Brain pericyte (primary cell): ENCODE results near the gene SLC2A13.
"Not testable (repeated sequence)": the region's sequence is repeated elsewhere in the genome, so short reads cannot be mapped to it uniquely, and the experiment has no call there.

ENCODE experiments used
- DNase-seq: peaks from one replicate; pipeline ENCODE4 v3.0.0-alpha.2; 2012; ENCODE audit warnings: low read depth, low spot score

SLC2A13 gene

DNA sequence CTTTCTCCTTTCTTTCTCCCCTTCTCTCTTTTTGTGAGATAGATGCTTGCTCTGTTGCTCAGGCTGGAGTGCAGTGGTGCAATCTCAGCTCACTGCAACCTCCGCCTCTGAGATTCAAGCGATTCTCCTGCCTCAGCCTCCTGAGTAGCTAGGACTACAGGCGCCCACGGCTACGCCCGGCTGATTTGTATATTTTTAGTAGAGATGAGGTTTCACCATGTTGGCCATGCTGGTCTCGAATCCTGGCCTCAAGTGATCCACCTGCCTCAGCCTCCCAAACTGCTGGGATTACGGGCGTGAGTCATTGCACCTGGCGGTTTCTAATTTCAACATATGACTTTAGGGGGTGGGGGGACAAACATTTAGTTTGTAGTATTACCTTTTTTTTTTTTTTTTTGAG, 293.4 kb downstream of the SLC2A13 start:
- DNase-seq = not testable (repeated sequence)

DNA sequence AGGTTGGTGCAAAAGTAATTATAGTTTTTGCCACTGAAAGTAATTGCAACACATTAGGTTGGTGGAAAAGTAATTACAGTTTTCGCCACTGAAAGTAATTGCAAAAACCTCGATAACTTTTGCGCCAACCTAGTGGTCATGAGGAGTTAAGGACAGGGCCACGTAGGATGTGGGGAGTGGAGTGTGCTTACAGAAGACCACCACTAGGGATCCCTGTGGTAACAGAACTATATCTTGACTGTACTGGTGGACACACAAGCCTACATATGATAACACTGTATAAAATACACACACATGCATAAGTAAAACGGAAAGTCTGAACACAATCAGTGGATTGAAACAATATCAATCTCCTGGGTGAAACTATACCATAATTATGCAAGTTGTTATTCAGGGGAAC, 298.8 kb downstream of the SLC2A13 start:
- DNase-seq = no peak

- DNase-seq = no peak
Observed at GRCh38 chr12:39805651-39806050, 300.2 kb downstream of the SLC2A13 start.

GRCh38 chr12:39804898-39805297, 301.0 kb downstream of the SLC2A13 start:
- no peak for DNase-seq

DNA sequence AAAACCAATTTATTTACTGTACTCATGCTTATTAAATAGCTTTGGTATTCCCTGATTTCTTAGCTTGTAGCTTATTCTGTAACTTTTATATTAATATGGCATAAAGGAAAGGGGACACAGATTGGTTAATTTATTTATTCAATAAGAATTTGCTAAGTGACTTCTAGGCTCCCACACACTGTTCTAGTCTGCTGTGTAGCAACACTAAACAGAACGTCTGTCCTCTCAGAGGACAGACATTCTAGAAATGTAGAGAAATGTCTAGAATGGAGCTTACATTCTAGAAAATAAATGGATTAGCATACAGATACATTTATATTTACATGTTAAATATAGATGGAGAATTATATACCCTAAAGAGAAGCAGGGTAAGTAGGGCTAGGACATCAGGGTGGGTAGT, 301.4 kb downstream of the SLC2A13 start:
- DNase-seq = no peak

- DNase-seq = no peak
Observed at GRCh38 chr12:39803151-39803550, 302.7 kb downstream of the SLC2A13 start.

GRCh38 chr12:39798977-39799376, 306.9 kb downstream of the SLC2A13 start:
- no peak for DNase-seq

DNA sequence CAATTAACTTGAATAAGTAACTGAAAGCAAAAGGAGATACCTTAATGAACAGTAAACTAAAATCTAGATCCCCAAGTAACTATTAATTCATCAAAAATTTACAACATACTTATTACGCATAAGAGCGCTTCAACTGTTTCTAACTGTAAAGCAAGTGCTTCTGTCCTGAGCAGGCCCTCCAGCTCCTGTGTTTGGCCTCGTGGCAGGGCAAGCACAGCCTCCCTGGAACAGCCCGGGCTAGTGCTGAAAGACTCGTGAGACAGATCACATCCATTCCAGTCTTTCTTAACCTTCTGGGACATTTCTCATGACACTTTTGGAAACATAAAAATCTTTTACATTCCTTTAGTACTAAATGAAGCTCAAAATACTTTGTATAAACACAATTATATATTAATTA, 307.5 kb downstream of the SLC2A13 start:
- no peak for DNase-seq

GRCh38 chr12:39795481-39795880, 310.4 kb downstream of the SLC2A13 start:
- no peak for DNase-seq

- DNase-seq = no peak
Observed at GRCh38 chr12:39792938-39793337, 312.9 kb downstream of the SLC2A13 start.

DNA sequence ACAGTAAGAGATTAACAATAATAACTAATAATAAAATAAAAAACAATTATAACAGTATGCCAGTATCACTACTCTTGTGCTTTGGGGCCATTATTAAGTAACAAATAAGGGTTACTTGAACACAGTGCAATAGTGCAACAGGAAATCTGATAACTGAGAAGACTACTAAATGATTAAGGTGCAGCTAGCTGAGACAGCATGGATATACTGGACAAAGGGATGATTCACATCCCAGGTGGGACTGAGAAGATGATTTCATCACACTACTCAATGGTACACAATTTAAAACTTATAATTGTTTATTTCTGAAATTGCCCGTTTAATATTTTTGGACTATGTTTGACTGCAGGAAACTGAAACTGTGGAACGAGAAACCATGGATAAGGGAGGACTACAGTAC, 317.6 kb downstream of the SLC2A13 start:
- DNase-seq = no peak

GRCh38 chr12:39785814-39786213, 320.1 kb downstream of the SLC2A13 start:
- not testable (repeated sequence) for DNase-seq

- no peak for DNase-seq
Observed at GRCh38 chr12:39782026-39782545, 323.8 kb downstream of the SLC2A13 start.

DNA sequence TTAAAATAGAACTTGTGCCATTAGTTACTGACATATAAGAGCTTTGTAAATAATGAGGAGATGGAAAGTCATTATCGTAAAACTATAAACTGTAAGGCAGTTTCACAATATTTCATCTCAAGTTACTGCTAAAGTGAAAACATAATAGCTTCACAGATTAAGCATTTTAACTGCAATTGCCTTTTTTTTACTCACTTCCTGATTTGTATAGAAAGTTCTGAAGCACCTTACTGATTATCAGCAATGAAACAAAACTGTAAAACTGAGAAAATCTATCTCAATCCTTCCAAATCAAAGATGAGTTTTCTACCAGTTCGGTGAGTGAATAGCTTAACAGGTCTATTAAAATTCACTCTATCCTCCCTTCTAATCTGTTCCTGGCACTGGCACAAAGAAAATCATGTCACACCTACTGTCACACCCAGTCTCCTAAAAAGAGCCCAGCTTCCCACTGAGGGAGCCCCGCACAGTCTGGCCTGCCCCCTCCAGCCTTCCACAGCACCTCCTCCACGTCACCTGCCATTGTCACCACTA, 324.9 kb downstream of the SLC2A13 start:
- no peak for DNase-seq

DNA sequence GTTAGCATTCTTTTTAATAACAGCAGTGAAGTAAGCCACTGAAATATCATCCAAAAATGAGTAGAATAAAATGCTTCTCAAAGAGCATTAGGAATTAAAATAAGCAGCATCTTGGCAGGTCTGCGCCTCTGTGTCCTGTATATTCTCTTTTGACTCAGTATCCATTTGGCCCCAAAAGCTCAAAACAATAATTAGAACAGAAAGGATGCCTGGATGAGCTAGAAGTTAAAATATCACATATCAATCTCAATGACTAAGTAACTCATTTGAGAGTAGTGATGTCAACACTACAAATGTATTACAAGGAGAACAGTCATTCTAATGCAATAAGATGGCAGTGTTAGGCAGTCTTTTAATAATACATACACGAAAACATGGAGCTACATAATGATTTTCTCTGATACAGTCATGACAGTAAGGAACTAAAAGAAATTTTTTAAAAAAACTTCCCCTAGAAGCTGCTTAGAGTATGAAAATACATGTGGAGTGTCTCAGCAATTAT, 325.4 kb downstream of the SLC2A13 start:
- DNase-seq = no peak

DNA sequence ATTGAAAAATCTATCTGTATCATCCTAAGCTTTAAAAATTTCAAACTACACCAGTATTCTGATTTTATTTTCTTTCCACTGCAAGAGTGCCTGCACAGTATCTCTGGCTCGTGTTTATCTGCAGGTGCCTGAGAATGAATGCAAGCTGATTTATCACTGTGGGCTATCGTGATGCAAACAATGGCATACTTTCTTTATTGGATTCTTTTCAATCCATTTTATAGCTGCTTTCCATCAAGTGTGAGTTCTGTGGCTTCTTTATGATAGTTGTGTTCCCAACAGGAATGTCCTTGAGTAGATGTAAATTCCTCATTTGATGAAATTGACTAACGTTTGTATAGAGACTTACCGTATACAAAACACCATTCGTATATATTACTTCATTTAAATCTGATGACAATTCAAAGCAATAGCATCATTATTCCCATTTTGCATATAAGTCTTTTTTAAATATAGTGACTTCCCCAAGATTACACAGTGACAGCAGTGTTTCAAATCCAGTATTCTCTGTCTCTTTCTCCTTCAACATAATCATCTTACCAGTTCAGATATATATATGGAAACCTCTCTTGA, 326.0 kb downstream of the SLC2A13 start:
- DNase-seq = no peak

DNA sequence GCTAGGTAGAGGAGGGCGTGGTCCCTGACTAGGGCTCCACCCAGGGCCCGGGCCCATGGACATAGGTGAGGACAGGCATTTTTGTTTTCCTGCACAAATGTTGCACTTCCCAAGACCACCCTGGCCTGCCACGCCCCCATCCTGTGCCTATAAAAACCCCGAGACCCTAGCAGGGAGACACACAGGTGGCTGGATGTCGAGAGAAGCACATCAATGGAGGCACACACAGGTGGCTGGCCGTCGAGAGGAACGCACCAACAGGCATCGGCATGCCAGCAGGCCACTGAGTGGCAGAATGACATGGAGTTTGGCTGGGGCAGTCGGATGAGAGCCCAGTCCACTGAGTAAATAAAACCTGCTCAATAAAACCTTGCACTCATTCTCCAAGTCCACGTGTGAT, 328.4 kb downstream of the SLC2A13 start:
- no peak for DNase-seq

- no peak for DNase-seq
Observed at GRCh38 chr12:39773266-39773665, 332.6 kb downstream of the SLC2A13 start.

DNA sequence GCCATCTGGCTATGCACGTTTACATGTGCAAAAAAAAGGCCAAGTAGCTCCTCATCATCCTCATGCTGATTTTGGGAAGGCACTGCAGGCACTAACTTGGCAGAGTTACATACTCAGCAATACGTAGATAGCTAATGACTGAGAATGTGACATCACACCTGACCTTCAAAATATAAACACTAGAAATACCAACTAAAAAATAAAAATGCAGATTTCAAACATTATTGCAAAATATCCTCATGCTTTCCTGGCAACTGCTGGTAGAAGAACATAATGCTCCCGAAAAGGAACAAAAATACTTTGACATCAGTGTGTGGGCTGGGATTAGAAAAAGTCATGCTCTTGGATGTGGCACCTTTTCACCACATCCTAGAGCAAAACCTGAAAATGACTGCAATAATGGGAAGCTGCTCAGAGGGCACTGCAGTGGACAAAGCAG, 333.0 kb downstream of the SLC2A13 start:
- no peak for DNase-seq

- no peak for DNase-seq
Observed at GRCh38 chr12:39771456-39771855, 334.4 kb downstream of the SLC2A13 start.

GRCh38 chr12:39764944-39765560, 340.8 kb downstream of the SLC2A13 start:
- no peak for DNase-seq

DNA sequence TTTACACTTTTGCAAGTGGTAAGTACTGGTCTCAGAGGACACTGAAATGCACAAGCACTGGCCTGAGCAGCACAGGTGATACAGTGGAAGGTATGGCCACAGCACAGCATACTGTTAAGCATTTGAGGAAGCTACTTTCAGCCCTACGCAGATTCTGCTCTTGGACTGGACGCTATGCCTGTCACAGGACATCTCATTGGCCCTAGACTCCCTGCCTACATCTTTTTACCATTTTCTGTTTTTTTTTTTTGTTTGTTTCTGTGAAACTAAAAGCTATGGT, 342.1 kb downstream of the SLC2A13 start:
- DNase-seq = no peak
